ENCODE results near the gene GPAM. TPM values are rescaled to one million over a fixed set of nuclear protein-coding genes. Genes with fewer than 3 reads are reported as not detected.

Gene GPAM
- total and polyA plus RNA-seq, 4 donors = 35.5 to 214 (median 147) TPM

DNA sequence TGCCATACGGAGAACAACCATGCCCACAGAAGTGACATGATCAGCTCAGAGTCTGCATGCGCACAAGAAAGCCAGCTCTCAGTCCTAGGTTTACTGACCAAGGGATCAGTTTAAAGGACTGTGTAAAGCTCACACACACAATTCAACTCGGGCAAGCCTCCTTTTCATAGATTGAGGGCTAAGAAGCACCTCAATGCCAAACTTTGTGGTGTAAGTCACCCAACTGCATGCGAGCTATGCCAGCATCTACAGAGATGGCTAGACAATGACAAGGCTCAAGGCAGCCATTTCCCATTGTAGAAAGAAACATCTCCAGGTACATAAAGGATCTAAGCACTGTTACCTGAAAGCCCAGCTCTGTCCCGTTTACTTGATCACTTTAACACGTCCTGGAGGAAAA is 36.8 kb downstream of the GPAM start:
- 89% methylated on average over 6 of the region's 6 CpGs for WGBS
- Histone ChIP-seq H3K9me3 (ENCODE audit: control insufficient read depth in 4 of 4, low read length in 3 of 4) (no peaks in the 10 kb centered on the region), H3K27ac (ENCODE audit: low read depth in 1 of 2, low read length in 2 of 2) (no peak overlapping the region), H3K27me3 (ENCODE audit: control insufficient read depth in 4 of 4, insufficient read depth in 4 of 4, low read length in 3 of 4) (no peaks in the 10 kb centered on the region), H3K36me3 (ENCODE audit: control insufficient read depth in 4 of 4, insufficient read depth in 3 of 4, low read depth in 1 of 4, low read length in 3 of 4) (peaks cover 10 to 38% (median 28%) of the 10 kb centered on the region in 4 donors), H3K4me3 (ENCODE audit: low read depth in 1 of 3, low read length in 3 of 3) (no peak overlapping the region), H3K4me1 (ENCODE audit: control insufficient read depth in 4 of 4, insufficient read depth in 4 of 4, low read length in 3 of 4) (peaks cover 0 to 3% (median 0%) of the 10 kb centered on the region in 4 donors), H3K9ac (ENCODE audit: low read depth in 1 of 2, low read length in 2 of 2) (no peak overlapping the region)
- no peak for DNase-seq (ENCODE audit: low spot score)
- TF ChIP-seq, protein P1, sequence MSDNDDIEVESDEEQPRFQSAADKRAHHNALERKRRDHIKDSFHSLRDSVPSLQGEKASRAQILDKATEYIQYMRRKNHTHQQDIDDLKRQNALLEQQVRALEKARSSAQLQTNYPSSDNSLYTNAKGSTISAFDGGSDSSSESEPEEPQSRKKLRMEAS (IDR thresholded peaks at IDR 0.05) = no peak
- TF ChIP-seq, protein P2, sequence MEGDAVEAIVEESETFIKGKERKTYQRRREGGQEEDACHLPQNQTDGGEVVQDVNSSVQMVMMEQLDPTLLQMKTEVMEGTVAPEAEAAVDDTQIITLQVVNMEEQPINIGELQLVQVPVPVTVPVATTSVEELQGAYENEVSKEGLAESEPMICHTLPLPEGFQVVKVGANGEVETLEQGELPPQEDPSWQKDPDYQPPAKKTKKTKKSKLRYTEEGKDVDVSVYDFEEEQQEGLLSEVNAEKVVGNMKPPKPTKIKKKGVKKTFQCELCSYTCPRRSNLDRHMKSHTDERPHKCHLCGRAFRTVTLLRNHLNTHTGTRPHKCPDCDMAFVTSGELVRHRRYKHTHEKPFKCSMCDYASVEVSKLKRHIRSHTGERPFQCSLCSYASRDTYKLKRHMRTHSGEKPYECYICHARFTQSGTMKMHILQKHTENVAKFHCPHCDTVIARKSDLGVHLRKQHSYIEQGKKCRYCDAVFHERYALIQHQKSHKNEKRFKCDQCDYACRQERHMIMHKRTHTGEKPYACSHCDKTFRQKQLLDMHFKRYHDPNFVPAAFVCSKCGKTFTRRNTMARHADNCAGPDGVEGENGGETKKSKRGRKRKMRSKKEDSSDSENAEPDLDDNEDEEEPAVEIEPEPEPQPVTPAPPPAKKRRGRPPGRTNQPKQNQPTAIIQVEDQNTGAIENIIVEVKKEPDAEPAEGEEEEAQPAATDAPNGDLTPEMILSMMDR (IDR thresholded peaks at IDR 0.05; ENCODE audit: low read depth, low read length, missing input control) = no peak
- TF ChIP-seq FOXA2 (IDR thresholded peaks at IDR 0.05) (no peak), RAD21 (IDR thresholded peaks at IDR 0.05) (no peak), FOXA1 (IDR thresholded peaks at IDR 0.05) (no peak), GABPA (IDR thresholded peaks at IDR 0.05 in 1 of 2, conservative IDR thresholded peaks at IDR 0.05 in 1 of 2) (no peak), YY1 (IDR thresholded peaks at IDR 0.05) (no peak), TAF1 (conservative IDR thresholded peaks at IDR 0.05) (no peak), HNF4G (IDR thresholded peaks at IDR 0.05) (no peak), HNF4A (conservative IDR thresholded peaks at IDR 0.05) (no peak), SP1 (IDR thresholded peaks at IDR 0.05) (no peak)
- TF ChIP-seq, protein P3, sequence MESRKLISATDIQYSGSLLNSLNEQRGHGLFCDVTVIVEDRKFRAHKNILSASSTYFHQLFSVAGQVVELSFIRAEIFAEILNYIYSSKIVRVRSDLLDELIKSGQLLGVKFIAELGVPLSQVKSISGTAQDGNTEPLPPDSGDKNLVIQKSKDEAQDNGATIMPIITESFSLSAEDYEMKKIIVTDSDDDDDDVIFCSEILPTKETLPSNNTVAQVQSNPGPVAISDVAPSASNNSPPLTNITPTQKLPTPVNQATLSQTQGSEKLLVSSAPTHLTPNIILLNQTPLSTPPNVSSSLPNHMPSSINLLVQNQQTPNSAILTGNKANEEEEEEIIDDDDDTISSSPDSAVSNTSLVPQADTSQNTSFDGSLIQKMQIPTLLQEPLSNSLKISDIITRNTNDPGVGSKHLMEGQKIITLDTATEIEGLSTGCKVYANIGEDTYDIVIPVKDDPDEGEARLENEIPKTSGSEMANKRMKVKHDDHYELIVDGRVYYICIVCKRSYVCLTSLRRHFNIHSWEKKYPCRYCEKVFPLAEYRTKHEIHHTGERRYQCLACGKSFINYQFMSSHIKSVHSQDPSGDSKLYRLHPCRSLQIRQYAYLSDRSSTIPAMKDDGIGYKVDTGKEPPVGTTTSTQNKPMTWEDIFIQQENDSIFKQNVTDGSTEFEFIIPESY (IDR thresholded peaks at IDR 0.05) = no peak
- TF ChIP-seq, protein P4, sequence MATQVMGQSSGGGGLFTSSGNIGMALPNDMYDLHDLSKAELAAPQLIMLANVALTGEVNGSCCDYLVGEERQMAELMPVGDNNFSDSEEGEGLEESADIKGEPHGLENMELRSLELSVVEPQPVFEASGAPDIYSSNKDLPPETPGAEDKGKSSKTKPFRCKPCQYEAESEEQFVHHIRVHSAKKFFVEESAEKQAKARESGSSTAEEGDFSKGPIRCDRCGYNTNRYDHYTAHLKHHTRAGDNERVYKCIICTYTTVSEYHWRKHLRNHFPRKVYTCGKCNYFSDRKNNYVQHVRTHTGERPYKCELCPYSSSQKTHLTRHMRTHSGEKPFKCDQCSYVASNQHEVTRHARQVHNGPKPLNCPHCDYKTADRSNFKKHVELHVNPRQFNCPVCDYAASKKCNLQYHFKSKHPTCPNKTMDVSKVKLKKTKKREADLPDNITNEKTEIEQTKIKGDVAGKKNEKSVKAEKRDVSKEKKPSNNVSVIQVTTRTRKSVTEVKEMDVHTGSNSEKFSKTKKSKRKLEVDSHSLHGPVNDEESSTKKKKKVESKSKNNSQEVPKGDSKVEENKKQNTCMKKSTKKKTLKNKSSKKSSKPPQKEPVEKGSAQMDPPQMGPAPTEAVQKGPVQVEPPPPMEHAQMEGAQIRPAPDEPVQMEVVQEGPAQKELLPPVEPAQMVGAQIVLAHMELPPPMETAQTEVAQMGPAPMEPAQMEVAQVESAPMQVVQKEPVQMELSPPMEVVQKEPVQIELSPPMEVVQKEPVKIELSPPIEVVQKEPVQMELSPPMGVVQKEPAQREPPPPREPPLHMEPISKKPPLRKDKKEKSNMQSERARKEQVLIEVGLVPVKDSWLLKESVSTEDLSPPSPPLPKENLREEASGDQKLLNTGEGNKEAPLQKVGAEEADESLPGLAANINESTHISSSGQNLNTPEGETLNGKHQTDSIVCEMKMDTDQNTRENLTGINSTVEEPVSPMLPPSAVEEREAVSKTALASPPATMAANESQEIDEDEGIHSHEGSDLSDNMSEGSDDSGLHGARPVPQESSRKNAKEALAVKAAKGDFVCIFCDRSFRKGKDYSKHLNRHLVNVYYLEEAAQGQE (IDR thresholded peaks at IDR 0.05) = no peak
- TF ChIP-seq, protein P5, sequence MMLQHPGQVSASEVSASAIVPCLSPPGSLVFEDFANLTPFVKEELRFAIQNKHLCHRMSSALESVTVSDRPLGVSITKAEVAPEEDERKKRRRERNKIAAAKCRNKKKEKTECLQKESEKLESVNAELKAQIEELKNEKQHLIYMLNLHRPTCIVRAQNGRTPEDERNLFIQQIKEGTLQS (IDR thresholded peaks at IDR 0.05) = no peak

DNA sequence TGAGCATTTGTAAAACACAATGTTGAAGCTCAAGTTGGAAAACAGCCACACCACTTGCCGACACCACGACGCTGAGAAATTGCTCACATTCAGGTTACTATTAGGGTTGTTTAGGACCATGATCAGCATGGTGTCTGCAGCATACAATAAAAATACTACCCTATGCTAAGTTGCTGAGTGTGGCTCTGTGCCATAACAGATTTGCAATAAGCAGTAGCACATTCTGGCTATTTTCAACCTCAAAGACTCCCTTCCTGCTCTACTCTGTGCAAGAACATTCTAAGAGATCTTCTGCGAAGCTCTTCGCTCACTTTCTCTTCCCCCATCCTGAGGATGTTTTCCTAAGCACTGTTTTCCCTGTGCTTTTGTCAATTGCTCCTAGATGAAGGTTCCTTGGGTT is 38.3 kb downstream of the GPAM start:
- no peak for DNase-seq (ENCODE audit: low spot score)
- TF ChIP-seq NR2F2 (IDR thresholded peaks at IDR 0.05) (no peak), FOXA2 (IDR thresholded peaks at IDR 0.05) (no peak), HNF4A (conservative IDR thresholded peaks at IDR 0.05) (no peak), RAD21 (IDR thresholded peaks at IDR 0.05) (no peak), JUND (IDR thresholded peaks at IDR 0.05) (no peak), TAF1 (conservative IDR thresholded peaks at IDR 0.05) (no peak), RXRA (IDR thresholded peaks at IDR 0.05) (no peak), EGR1 (IDR thresholded peaks at IDR 0.05; ENCODE audit: low read depth in 2 of 2) (no peak), FOXA1 (IDR thresholded peaks at IDR 0.05) (no peak), YY1 (IDR thresholded peaks at IDR 0.05) (no peak), GABPA (IDR thresholded peaks at IDR 0.05 in 1 of 2, conservative IDR thresholded peaks at IDR 0.05 in 1 of 2) (no peak)
- TF ChIP-seq, protein P1 (IDR thresholded peaks at IDR 0.05) = no peak
- TF ChIP-seq, protein P3 (IDR thresholded peaks at IDR 0.05) = no peak
- TF ChIP-seq, protein P2 (IDR thresholded peaks at IDR 0.05; ENCODE audit: low read depth, low read length, missing input control) = no peak
- TF ChIP-seq, protein P5 (IDR thresholded peaks at IDR 0.05) = no peak
- WGBS = 88% methylated on average over 5 of the region's 5 CpGs
- no peaks in the 10 kb centered on the region for H3K9me3 ChIP-seq (ENCODE audit: control insufficient read depth in 4 of 4, low read length in 3 of 4)
- H3K9ac ChIP-seq (ENCODE audit: low read depth in 1 of 2, low read length in 2 of 2) = no peak overlapping the region
- peaks cover 8 to 22% (median 14%) of the 10 kb centered on the region in 4 donors for H3K36me3 ChIP-seq (ENCODE audit: control insufficient read depth in 4 of 4, insufficient read depth in 3 of 4, low read depth in 1 of 4, low read length in 3 of 4)
- peaks cover 0 to 3% (median 0%) of the 10 kb centered on the region in 4 donors for H3K4me1 ChIP-seq (ENCODE audit: control insufficient read depth in 4 of 4, insufficient read depth in 4 of 4, low read length in 3 of 4)
- no peak overlapping the region for H3K4me3 ChIP-seq (ENCODE audit: low read depth in 1 of 3, low read length in 3 of 3)
- no peaks in the 10 kb centered on the region for H3K27me3 ChIP-seq (ENCODE audit: control insufficient read depth in 4 of 4, insufficient read depth in 4 of 4, low read length in 3 of 4)
- no peak overlapping the region for H3K27ac ChIP-seq (ENCODE audit: low read depth in 1 of 2, low read length in 2 of 2)

Measured in liver (tissue), 9 donors.